Liver (tissue), 9 donors: Measurements from ENCODE around the gene ST3GAL3. TPM values are rescaled to one million over a fixed set of nuclear protein-coding genes. Genes with fewer than 3 reads are reported as not detected.

ENCODE experiments used
- DNase-seq: peaks from one replicate; pipeline ENCODE4 v3.0.0-alpha.2; 2017; ENCODE audit warnings: low spot score
- H3K27ac ChIP-seq, 2 donors: one replicate each; pipeline ENCODE4 v1.7.0; 2013; ENCODE audit warnings: inconsistent platforms in 2 of 2, low read length in 2 of 2, control low read depth in 1 of 2, low read depth in 1 of 2, mild to moderate bottlenecking in 1 of 2
- H3K27me3 ChIP-seq, 4 donors: one replicate each; pipeline versions ENCODE4 v1.6.1 to v1.7.0; 2013; ENCODE audit warnings: low read length in 3 of 4, inconsistent platforms in 1 of 4, mild to moderate bottlenecking in 1 of 4, moderate library complexity in 1 of 4; ENCODE audit not compliant: control insufficient read depth in 4 of 4, insufficient read depth in 4 of 4
- H3K36me3 ChIP-seq, 4 donors: one replicate each; pipeline versions ENCODE4 v1.6.1 to v1.7.0; 2013; ENCODE audit warnings: low read length in 3 of 4, mild to moderate bottlenecking in 3 of 4, low read depth in 1 of 4, moderate library complexity in 1 of 4; ENCODE audit not compliant: control insufficient read depth in 4 of 4, insufficient read depth in 3 of 4
- H3K4me1 ChIP-seq, 4 donors: one replicate each; pipeline versions ENCODE4 v1.6.1 to v1.7.0; 2013; ENCODE audit warnings: low read length in 3 of 4, mild to moderate bottlenecking in 3 of 4, moderate library complexity in 1 of 4; ENCODE audit not compliant: control insufficient read depth in 4 of 4, insufficient read depth in 4 of 4
- H3K4me3 ChIP-seq, 3 donors: one replicate each; pipeline versions ENCODE4 v1.6.1 to v1.7.0; 2013; ENCODE audit warnings: low read length in 3 of 3, control low read depth in 1 of 3, low read depth in 1 of 3, mild to moderate bottlenecking in 1 of 3
- H3K9ac ChIP-seq, 2 donors: one replicate each; pipeline ENCODE4 v1.7.0; 2013; ENCODE audit warnings: low read length in 2 of 2, mild to moderate bottlenecking in 2 of 2, moderate library complexity in 2 of 2, control low read depth in 1 of 2, low read depth in 1 of 2
- H3K9me3 ChIP-seq, 4 donors: one replicate each; pipeline versions ENCODE4 v1.6.1 to v1.7.0; 2013; ENCODE audit warnings: low read length in 3 of 4; ENCODE audit not compliant: control insufficient read depth in 4 of 4
- ATF3 ChIP-seq: IDR thresholded peaks from 2 replicates; pipeline ENCODE4 v1.6.1; 2016; ENCODE audit warnings: antibody characterized with exemption
- EGR1 ChIP-seq, 2 donors: IDR thresholded peaks; 2 replicates each; pipeline ENCODE4 v1.6.1; 2016 to 2018; ENCODE audit warnings: antibody characterized with exemption in 2 of 2, low read depth in 2 of 2
- FOXA1 ChIP-seq: IDR thresholded peaks from 2 replicates; pipeline ENCODE4 v1.6.1; 2016; ENCODE audit warnings: antibody characterized with exemption
- FOXA2 ChIP-seq: IDR thresholded peaks from 2 replicates; pipeline ENCODE4 v1.6.1; 2016; ENCODE audit warnings: antibody characterized with exemption
- GABPA ChIP-seq, 2 donors: IDR thresholded peaks in 1 of 2; conservative IDR thresholded peaks in 1 of 2; 2 replicates each; pipeline ENCODE4 v1.6.1; 2016; ENCODE audit warnings: antibody characterized with exemption in 2 of 2, mild to moderate bottlenecking in 1 of 2, moderate library complexity in 1 of 2
- HNF4A ChIP-seq, 2 donors: conservative IDR thresholded peaks; 2 replicates each; pipeline ENCODE4 v1.6.1; 2016; ENCODE audit warnings: antibody characterized with exemption in 2 of 2, mild to moderate bottlenecking in 2 of 2
- HNF4G ChIP-seq: IDR thresholded peaks from 2 replicates; pipeline ENCODE4 v1.6.1; 2016; ENCODE audit warnings: antibody characterized with exemption
- JUND ChIP-seq, 2 donors: IDR thresholded peaks; 2 replicates each; pipeline ENCODE4 v1.6.1; 2016; ENCODE audit warnings: antibody characterized with exemption in 2 of 2
- MAX ChIP-seq: IDR thresholded peaks from 2 replicates; pipeline ENCODE4 v1.6.1; 2016; ENCODE audit warnings: antibody characterized with exemption
- NR2F2 ChIP-seq: IDR thresholded peaks from 2 replicates; pipeline ENCODE4 v1.6.1; 2016; ENCODE audit warnings: antibody characterized with exemption
- RAD21 ChIP-seq, 2 donors: IDR thresholded peaks; 2 replicates each; pipeline ENCODE4 v1.6.1; 2016; ENCODE audit warnings: antibody characterized with exemption in 2 of 2, mild to moderate bottlenecking in 2 of 2
- REST ChIP-seq: IDR thresholded peaks from 2 replicates; pipeline ENCODE4 v1.6.1; 2016; ENCODE audit warnings: antibody characterized with exemption, mild to moderate bottlenecking
- SP1 ChIP-seq: IDR thresholded peaks from 2 replicates; pipeline ENCODE4 v1.6.1; 2018; ENCODE audit warnings: antibody characterized with exemption, mild to moderate bottlenecking
- TAF1 ChIP-seq: conservative IDR thresholded peaks from 2 replicates; pipeline ENCODE4 v1.6.1; 2016; ENCODE audit warnings: antibody characterized with exemption, mild to moderate bottlenecking
- YY1 ChIP-seq: IDR thresholded peaks from 2 replicates; pipeline ENCODE4 v1.6.1; 2016; ENCODE audit warnings: antibody characterized with exemption, mild to moderate bottlenecking
- ZBTB33 ChIP-seq: IDR thresholded peaks from 2 replicates; pipeline ENCODE4 v1.6.1; 2016; ENCODE audit warnings: antibody characterized with exemption
- WGBS: extraction: QIAGEN DNeasy Blood & Tissue Kit; methylation state at CpG from one replicate; pipeline ENCODE4 v1.1.7; 2013; 5-methylcytosine and 5-hydroxymethylcytosine counted together
- polyA plus RNA-seq, 2 donors: library from polyadenylated mRNA; stranded (reverse) in 1 of 2; unstranded in 1 of 2; fragments of 200-250 nt in 1 of 2; fragments of >200 nt in 1 of 2; fragmentation: Nextera tagmentation in 1 of 2; extraction: Ambion mirVana in 1 of 2; gene quantifications; one replicate each; pipeline versions ENCODE4 v1.2.1 to v1.2.3, GENCODE V29; 2013 to 2015
- total RNA-seq, 2 donors: library from RNA; depleted of rRNA; stranded (reverse); fragments of >200 nt; gene quantifications; one replicate each; pipeline ENCODE4 v1.2.3, GENCODE V29; 2014
- donor health status: healthy.
- donor health status: healthy.
- donor health status: healthy.
- donor health status: healthy.
- donor health status: healthy.

ST3GAL3 gene
- total and polyA plus RNA-seq, 4 donors: 4.9 to 11.4 (median 8.1) TPM

- Histone ChIP-seq H3K4me1 (peaks cover 9 to 61% (median 51%) of the 10 kb centered on the region in 4 donors), H3K9me3 (no peaks in the 10 kb centered on the region), H3K27ac (peak overlapping the region; percentile 93 to 96), H3K27me3 (no peaks in the 10 kb centered on the region), H3K9ac (peak overlapping the region; percentile 69 to 91), H3K36me3 (peaks cover 5 to 21% (median 12%) of the 10 kb centered on the region in 4 donors), H3K4me3 (peak overlapping the region; percentile 88 to 93 (median 88))
- TF ChIP-seq FOXA1: peak; percentile 30
- peak; percentile 53 for TF ChIP-seq FOXA2
- TF ChIP-seq MAX: no peak
- peak; percentile 12 for TF ChIP-seq YY1
- peak; percentile 63 for DNase-seq
- WGBS: 3% methylated on average over 34 of the region's 34 CpGs
These were observed 268.1 kb downstream of the ST3GAL3 start for GRCh38 chr1:43975249-43975961.

- Histone ChIP-seq H3K27ac (peak overlapping the region in 1 of 2 donors; percentile 96), H3K36me3 (peaks cover 5 to 21% (median 12%) of the 10 kb centered on the region in 4 donors)
These were observed 268.7 kb downstream of the ST3GAL3 start for GRCh38 chr1:43976045-43976444.

More at GRCh38 chr1:43976045-43976444, 268.7 kb downstream of the ST3GAL3 start:
- Histone ChIP-seq H3K4me3 (peak overlapping the region; percentile 88 to 93 (median 88)), H3K27me3 (no peaks in the 10 kb centered on the region), H3K9ac (peak overlapping the region in 1 of 2 donors; percentile 91), H3K4me1 (peaks cover 9 to 58% (median 45%) of the 10 kb centered on the region in 4 donors), H3K9me3 (no peaks in the 10 kb centered on the region)
- TF ChIP-seq YY1: no peak
- TF ChIP-seq FOXA2: no peak
- TF ChIP-seq FOXA1: no peak
- TF ChIP-seq EGR1 (IDR thresholded peaks at IDR 0.05; ENCODE audit: low read depth in 2 of 2): no peak
- no peak for TF ChIP-seq REST
- no peak for TF ChIP-seq HNF4G
- TF ChIP-seq GABPA (IDR thresholded peaks at IDR 0.05 in 1 of 2, conservative IDR thresholded peaks at IDR 0.05 in 1 of 2): no peak
- no peak for TF ChIP-seq HNF4A (conservative IDR thresholded peaks at IDR 0.05)
- no peak for TF ChIP-seq JUND (IDR thresholded peaks at IDR 0.05)
- TF ChIP-seq TAF1: no peak
- no peak for TF ChIP-seq NR2F2
- no peak for TF ChIP-seq ATF3
- no peak for TF ChIP-seq RAD21 (IDR thresholded peaks at IDR 0.05)
- no peak for TF ChIP-seq SP1
- TF ChIP-seq ZBTB33: no peak
- no peak for DNase-seq
- WGBS: 90% methylated on average over 4 of the region's 4 CpGs
